ENCODE data around the gene MGAT4B. TPM values are rescaled to one million over a fixed set of nuclear protein-coding genes. Genes with fewer than 3 reads are reported as not detected.
A peak's percentile ranks its signal among the peaks of the same experiment; 100 is the strongest.

Gene MGAT4B
- total RNA-seq, 1 experiment from 2014 or later, result 148 TPM

GRCh38 chr5:179805529-179806249, 977 bp downstream of the MGAT4B start:
- BruUV-seq (replicated peaks), result no TSS peak
- RAD21 ChIA-PET (ENCODE audit: low non-redundant PET in 1 of 2, low total read pairs in 2 of 2, uncharacterized antibody in 2 of 2, unreplicated experiment in 2 of 2), result no interaction called here
- Histone ChIP-seq H3K4me1 (ENCODE audit: control insufficient read depth in 1 of 2, insufficient read depth in 2 of 2, low read length in 2 of 2) (peaks cover 38 to 50% of the 10 kb centered on the region in 2 experiments), H3K9me2 (ENCODE audit: insufficient read depth) (no peaks in the 10 kb centered on the region), H3K27me3 (ENCODE audit: insufficient read depth, low read length) (no peaks in the 10 kb centered on the region), H3K27ac (ENCODE audit: low read depth, low read length) (peak overlapping the region; percentile 99), H3K9ac (ENCODE audit: low read length) (peak overlapping the region; percentile 88), H4K20me1 (ENCODE audit: insufficient read depth) (no peaks in the 10 kb centered on the region), H3K36me3 (ENCODE audit: control insufficient read depth in 1 of 2, insufficient read depth in 2 of 2, low read length in 2 of 2) (no peaks in the 10 kb centered on the region), H2AFZ (ENCODE audit: low read depth, low read length, poor library complexity, severe bottlenecking) (no peak overlapping the region), H3K9me3 (ENCODE audit: control insufficient read depth in 1 of 2, insufficient read depth in 1 of 2, low read depth in 1 of 2, low read length in 2 of 2) (no peaks in the 10 kb centered on the region), H3K4me3 (replicated peaks in 1 of 2; ENCODE audit: low read depth in 1 of 2, low read length in 2 of 2) (peak overlapping the region; percentile 68 to 92), H3K4me2 (ENCODE audit: low read length) (peak overlapping the region; percentile 99), H3K79me2 (ENCODE audit: insufficient read depth, low read length) (peaks cover 50% of the 10 kb centered on the region)
- ATAC-seq (peak; percentile 4; the same call in 1 of the 2 replicates), DNase-seq (ENCODE audit: low read depth, low spot score) (no peak)
- no peak for TF ChIP-seq CEBPB (IDR thresholded peaks at IDR 0.05; ENCODE audit: low read depth)
- TF ChIP-seq, protein P1, sequence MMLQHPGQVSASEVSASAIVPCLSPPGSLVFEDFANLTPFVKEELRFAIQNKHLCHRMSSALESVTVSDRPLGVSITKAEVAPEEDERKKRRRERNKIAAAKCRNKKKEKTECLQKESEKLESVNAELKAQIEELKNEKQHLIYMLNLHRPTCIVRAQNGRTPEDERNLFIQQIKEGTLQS (IDR thresholded peaks at IDR 0.05), result no peak
- TF ChIP-seq RAD21 (IDR thresholded peaks at IDR 0.05; ENCODE audit: low read depth), result no peak
- TF ChIP-seq MAX (IDR thresholded peaks at IDR 0.05), result no peak
- TF ChIP-seq SIN3A (IDR thresholded peaks at IDR 0.05; ENCODE audit: low read depth), result no peak
- no peak for TF ChIP-seq SP1 (IDR thresholded peaks at IDR 0.05; ENCODE audit: low read depth)
- no peak for TF ChIP-seq EZH2phosphoT487 (IDR thresholded peaks at IDR 0.05; ENCODE audit: borderline replicate concordance)
- TF ChIP-seq ZNF274 (IDR thresholded peaks at IDR 0.05; ENCODE audit: low read depth, low read length), result no peak
- no peak for TF ChIP-seq CTCF (IDR thresholded peaks at IDR 0.05 in 2 of 3, conservative IDR thresholded peaks at IDR 0.05 in 1 of 3; ENCODE audit: borderline replicate concordance in 1 of 3, insufficient read depth in 1 of 3, low read depth in 2 of 3, low read length in 2 of 3)
- no peak for TF ChIP-seq POLR2A (IDR thresholded peaks at IDR 0.05; ENCODE audit: borderline replicate concordance, extremely low read depth, insufficient read depth, insufficient read length)
- no peak for TF ChIP-seq ZBTB33 (IDR thresholded peaks at IDR 0.05; ENCODE audit: extremely low read depth, insufficient replicate concordance, low read length)
- TF ChIP-seq ZFX (IDR thresholded peaks at IDR 0.05), result peak; percentile 72
- TF ChIP-seq JUND (IDR thresholded peaks at IDR 0.05), result no peak
- no peak for TF ChIP-seq ELF1 (IDR thresholded peaks at IDR 0.05; ENCODE audit: borderline replicate concordance, low read depth)
- TF ChIP-seq POLR2AphosphoS5 (IDR thresholded peaks at IDR 0.05; ENCODE audit: low read depth, low read length), result peak; percentile 30; the same call in 1 of the 2 replicates
- TF ChIP-seq, protein P2, sequence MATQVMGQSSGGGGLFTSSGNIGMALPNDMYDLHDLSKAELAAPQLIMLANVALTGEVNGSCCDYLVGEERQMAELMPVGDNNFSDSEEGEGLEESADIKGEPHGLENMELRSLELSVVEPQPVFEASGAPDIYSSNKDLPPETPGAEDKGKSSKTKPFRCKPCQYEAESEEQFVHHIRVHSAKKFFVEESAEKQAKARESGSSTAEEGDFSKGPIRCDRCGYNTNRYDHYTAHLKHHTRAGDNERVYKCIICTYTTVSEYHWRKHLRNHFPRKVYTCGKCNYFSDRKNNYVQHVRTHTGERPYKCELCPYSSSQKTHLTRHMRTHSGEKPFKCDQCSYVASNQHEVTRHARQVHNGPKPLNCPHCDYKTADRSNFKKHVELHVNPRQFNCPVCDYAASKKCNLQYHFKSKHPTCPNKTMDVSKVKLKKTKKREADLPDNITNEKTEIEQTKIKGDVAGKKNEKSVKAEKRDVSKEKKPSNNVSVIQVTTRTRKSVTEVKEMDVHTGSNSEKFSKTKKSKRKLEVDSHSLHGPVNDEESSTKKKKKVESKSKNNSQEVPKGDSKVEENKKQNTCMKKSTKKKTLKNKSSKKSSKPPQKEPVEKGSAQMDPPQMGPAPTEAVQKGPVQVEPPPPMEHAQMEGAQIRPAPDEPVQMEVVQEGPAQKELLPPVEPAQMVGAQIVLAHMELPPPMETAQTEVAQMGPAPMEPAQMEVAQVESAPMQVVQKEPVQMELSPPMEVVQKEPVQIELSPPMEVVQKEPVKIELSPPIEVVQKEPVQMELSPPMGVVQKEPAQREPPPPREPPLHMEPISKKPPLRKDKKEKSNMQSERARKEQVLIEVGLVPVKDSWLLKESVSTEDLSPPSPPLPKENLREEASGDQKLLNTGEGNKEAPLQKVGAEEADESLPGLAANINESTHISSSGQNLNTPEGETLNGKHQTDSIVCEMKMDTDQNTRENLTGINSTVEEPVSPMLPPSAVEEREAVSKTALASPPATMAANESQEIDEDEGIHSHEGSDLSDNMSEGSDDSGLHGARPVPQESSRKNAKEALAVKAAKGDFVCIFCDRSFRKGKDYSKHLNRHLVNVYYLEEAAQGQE (IDR thresholded peaks at IDR 0.05; ENCODE audit: low read depth), result no peak
- CTCF ChIA-PET, result interaction anchor here (0.8 kb wide), 1 partner anchor 10 kb away, joined by 3 read pairs; no protein-coding TSS in a partner anchor
- POLR2A ChIA-PET, result interaction anchor here (0.6 to 2.6 kb wide), 3 partner anchors 8 to 886 kb away, joined by 3 to 8 read pairs (median 4); partner anchors contain the start of gene SQSTM1
- intact Hi-C loops (cut with micrococcal nuclease), result loop anchor here (2.0 kb wide), 1 partner anchor 15 kb away; the partner anchor contains the start of gene SQSTM1

All from HCT116 (cell line).